ENCODE results near the gene C2CD2.

C2CD2 gene

GRCh38 chr21:41836166-41837015 lies 117.4 kb downstream of the C2CD2 start:
- DNase-seq: no peak

- no peak for DNase-seq
Measured at GRCh38 chr21:41835711-41836154, 118.1 kb downstream of the C2CD2 start.

Data from CD4-positive, alpha-beta T cell treated with Interferon alpha-2 for 1 hour (primary cell).